ENCODE measurements around the gene TUT4.

Gene TUT4, protein sequence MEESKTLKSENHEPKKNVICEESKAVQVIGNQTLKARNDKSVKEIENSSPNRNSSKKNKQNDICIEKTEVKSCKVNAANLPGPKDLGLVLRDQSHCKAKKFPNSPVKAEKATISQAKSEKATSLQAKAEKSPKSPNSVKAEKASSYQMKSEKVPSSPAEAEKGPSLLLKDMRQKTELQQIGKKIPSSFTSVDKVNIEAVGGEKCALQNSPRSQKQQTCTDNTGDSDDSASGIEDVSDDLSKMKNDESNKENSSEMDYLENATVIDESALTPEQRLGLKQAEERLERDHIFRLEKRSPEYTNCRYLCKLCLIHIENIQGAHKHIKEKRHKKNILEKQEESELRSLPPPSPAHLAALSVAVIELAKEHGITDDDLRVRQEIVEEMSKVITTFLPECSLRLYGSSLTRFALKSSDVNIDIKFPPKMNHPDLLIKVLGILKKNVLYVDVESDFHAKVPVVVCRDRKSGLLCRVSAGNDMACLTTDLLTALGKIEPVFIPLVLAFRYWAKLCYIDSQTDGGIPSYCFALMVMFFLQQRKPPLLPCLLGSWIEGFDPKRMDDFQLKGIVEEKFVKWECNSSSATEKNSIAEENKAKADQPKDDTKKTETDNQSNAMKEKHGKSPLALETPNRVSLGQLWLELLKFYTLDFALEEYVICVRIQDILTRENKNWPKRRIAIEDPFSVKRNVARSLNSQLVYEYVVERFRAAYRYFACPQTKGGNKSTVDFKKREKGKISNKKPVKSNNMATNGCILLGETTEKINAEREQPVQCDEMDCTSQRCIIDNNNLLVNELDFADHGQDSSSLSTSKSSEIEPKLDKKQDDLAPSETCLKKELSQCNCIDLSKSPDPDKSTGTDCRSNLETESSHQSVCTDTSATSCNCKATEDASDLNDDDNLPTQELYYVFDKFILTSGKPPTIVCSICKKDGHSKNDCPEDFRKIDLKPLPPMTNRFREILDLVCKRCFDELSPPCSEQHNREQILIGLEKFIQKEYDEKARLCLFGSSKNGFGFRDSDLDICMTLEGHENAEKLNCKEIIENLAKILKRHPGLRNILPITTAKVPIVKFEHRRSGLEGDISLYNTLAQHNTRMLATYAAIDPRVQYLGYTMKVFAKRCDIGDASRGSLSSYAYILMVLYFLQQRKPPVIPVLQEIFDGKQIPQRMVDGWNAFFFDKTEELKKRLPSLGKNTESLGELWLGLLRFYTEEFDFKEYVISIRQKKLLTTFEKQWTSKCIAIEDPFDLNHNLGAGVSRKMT (N-terminal part only)

DNA sequence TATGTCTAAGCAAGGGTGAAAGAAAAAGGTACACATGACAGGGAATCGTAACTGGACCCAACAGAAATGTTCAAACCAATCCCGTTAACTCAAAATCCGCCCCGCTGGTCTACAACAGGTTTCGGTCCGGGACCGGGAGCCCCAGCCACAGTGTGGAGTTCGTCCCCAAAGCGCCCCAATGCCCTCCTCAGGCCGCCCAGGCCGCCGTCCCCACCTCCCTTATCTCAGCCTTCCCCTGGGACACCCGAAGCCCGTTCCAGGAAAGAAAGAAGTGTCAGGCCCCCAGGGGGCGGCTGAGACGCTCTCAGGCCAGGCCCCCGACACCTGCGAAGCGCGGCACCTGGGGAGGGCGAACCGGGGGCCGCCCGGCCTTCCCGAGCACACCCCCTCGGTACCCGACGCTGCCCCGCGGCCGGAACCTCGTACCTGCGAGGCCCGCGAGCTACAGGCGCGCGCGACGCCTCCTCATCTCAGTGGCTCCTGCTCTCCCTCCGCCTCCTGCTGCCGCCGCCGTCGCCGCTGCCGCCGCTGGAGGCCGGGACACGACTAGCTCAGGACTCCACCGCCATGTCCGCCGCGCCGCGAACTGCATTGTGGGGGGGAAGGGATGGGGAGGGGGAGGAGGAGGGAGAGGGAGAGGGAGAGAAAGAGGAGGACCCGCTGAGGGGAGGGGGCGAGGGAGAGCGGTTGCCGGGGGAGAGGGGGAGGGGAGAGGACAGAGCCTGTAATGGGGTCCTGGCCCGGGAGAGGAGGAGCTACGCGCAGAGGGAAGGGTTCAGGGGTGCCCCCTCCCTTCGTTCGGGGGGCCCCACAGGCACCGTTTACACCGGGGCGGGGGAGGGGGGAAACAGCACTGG, at the start of gene TUT4:
TUT4 (minus strand) TSS at position 588 of the 857 bp plus-strand sequence. CDS start 26,812 bp downstream, outside the sequence.
- TF ChIP-seq CTCF (IDR thresholded peaks at IDR 0.05; ENCODE audit: extremely low read depth, insufficient read depth, missing control alignments), result peak; percentile 20
- in situ Hi-C loops (cut with MboI; ENCODE audit: low pct_unique_long_range_greater_than_20kb, low sequenced_read_pairs, unreplicated experiment), result no loop called here
- DNase-seq (ENCODE audit: low spot score), result peak; percentile 77

- peak; percentile 71 for DNase-seq (ENCODE audit: low spot score)
- no peak for TF ChIP-seq CTCF (IDR thresholded peaks at IDR 0.05; ENCODE audit: extremely low read depth, insufficient read depth, missing control alignments)
- in situ Hi-C loops (cut with MboI; ENCODE audit: low pct_unique_long_range_greater_than_20kb, low sequenced_read_pairs, unreplicated experiment), result no loop called here
Observed at GRCh38 chr1:52601991-52602855, 49.3 kb upstream of the TUT4 start, which contains the start of gene GPX7. Gene GPX7, plus strand, starts transcription at chr1:52602371. Its CDS starts 39 bp downstream, at chr1:52602410.

- in situ Hi-C loops (cut with MboI; ENCODE audit: low pct_unique_long_range_greater_than_20kb, low sequenced_read_pairs, unreplicated experiment), result no loop called here
- DNase-seq (ENCODE audit: low spot score), result peak; percentile 34
- TF ChIP-seq CTCF (IDR thresholded peaks at IDR 0.05; ENCODE audit: extremely low read depth, insufficient read depth, missing control alignments), result no peak
Observed at GRCh38 chr1:52601519-52601918, 48.6 kb upstream of the TUT4 start.

DNA sequence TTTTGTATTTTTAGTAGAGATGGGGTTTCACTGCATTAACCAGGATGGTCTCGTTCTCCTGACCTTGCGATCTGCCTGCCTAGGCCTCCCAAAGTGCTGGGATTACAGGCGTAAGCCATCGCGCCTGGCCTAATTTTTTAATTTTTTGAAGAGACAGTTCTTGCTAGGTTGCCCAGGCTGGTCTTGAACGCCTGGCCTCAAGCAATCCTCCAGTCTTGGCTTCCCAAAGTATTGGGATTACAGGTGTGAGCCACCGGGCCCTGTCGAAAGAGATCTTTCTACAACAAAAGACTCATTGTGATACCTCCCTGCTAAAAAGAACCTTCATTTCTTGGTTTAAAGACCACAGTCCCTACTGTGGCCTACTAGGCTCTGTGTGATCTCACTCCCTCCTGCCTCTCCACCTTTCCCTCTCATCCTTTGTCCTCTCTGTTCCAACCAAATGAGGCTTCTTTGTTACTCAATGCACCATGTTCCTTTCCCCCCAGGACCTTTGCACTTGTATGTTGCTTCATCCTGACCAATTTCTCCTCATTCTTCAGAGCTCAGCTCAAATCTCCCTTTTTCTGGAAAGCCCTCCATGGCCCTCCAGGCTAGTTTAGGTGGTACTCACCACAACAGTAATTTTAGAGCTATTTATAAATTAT, 47.8 kb upstream of the TUT4 start:
- in situ Hi-C loops (cut with MboI; ENCODE audit: low pct_unique_long_range_greater_than_20kb, low sequenced_read_pairs, unreplicated experiment), result no loop called here
- no peak for TF ChIP-seq CTCF (IDR thresholded peaks at IDR 0.05; ENCODE audit: extremely low read depth, insufficient read depth, missing control alignments)

GRCh38 chr1:52599236-52599635, 46.3 kb upstream of the TUT4 start:
- in situ Hi-C loops (cut with MboI; ENCODE audit: low pct_unique_long_range_greater_than_20kb, low sequenced_read_pairs, unreplicated experiment), result no loop called here
- TF ChIP-seq CTCF (IDR thresholded peaks at IDR 0.05; ENCODE audit: extremely low read depth, insufficient read depth, missing control alignments), result no peak
- DNase-seq (ENCODE audit: low spot score), result no peak

More for the DNA sequence above, 47.8 kb upstream of the TUT4 start:
- no peak for DNase-seq (ENCODE audit: low spot score)
